Natural killer cell (primary cell): ENCODE results near the gene TMC6. TPM values are rescaled to one million over a fixed set of nuclear protein-coding genes. Genes with fewer than 3 reads are reported as not detected.
A peak's percentile ranks its signal among the peaks of the same experiment; 100 is the strongest.
"Not testable (repeated sequence)": the region's sequence is repeated elsewhere in the genome, so short reads cannot be mapped to it uniquely, and the experiment has no call there.

ENCODE experiments used
- ATAC-seq, 3 donors: fragments of 150-1000 bp in 2 of 3; fragments of 200-7000 bp in 1 of 3; cut with Tn5 transposase; 1 replicate in 1 of 3; 2 replicates in 2 of 3; pipeline ENCODE4 v1.10.0; 2021; ENCODE audit warnings: mild to moderate bottlenecking in 2 of 3, moderate library complexity in 2 of 3
- DNase-seq, 2 donors: peaks; one replicate each; pipeline versions ENCODE4 v3.0.0 to v3.0.0-alpha.2; 2013 to 2021; ENCODE audit warnings: mixed read lengths in 1 of 2
- H3K27ac ChIP-seq: one replicate; pipeline ENCODE4 v1.5.1; 2013; ENCODE audit warnings: mild to moderate bottlenecking, low read length
- H3K27me3 ChIP-seq: one replicate; pipeline ENCODE4 v1.6.1; 2013; ENCODE audit warnings: low read length; ENCODE audit not compliant: control insufficient read depth, insufficient read depth
- H3K36me3 ChIP-seq: one replicate; pipeline ENCODE4 v1.6.1; 2013; ENCODE audit warnings: low read length; ENCODE audit not compliant: control insufficient read depth, insufficient read depth
- H3K4me1 ChIP-seq: one replicate; pipeline ENCODE4 v1.6.1; 2013; ENCODE audit warnings: low read length; ENCODE audit not compliant: control insufficient read depth, insufficient read depth
- H3K4me3 ChIP-seq: one replicate; pipeline ENCODE4 v1.5.1; 2013; ENCODE audit warnings: low read length
- H3K9me3 ChIP-seq: one replicate; pipeline ENCODE4 v1.6.1; 2013; ENCODE audit warnings: low read length; ENCODE audit not compliant: control insufficient read depth, insufficient read depth
- H3K27ac Mint-ChIP-seq, 2 donors: one replicate each; pipeline ENCODE4 v1.8.0; 2022; ENCODE audit warnings: mild to moderate bottlenecking in 2 of 2, mixed read lengths in 2 of 2, moderate library complexity in 1 of 2
- H3K27me3 Mint-ChIP-seq, 2 donors: one replicate each; pipeline ENCODE4 v1.8.0; 2022; ENCODE audit warnings: low read depth in 2 of 2, mixed read lengths in 2 of 2
- H3K36me3 Mint-ChIP-seq: one replicate; pipeline ENCODE4 v1.8.0; 2022; ENCODE audit warnings: mixed read lengths
- H3K4me1 Mint-ChIP-seq, 2 donors: one replicate each; pipeline ENCODE4 v1.8.0; 2022; ENCODE audit warnings: mixed read lengths in 2 of 2
- H3K4me3 Mint-ChIP-seq: one replicate; pipeline ENCODE4 v1.8.0; 2022; ENCODE audit warnings: mild to moderate bottlenecking, moderate library complexity, mixed read lengths
- H3K9me3 Mint-ChIP-seq, 2 donors: one replicate each; pipeline ENCODE4 v1.8.0; 2022; ENCODE audit warnings: mixed read lengths in 2 of 2
- CTCF ChIP-seq: fragments of 200-600 bp; IDR thresholded peaks from one replicate; pipeline ENCODE4 v1.8.0; 2022; ENCODE audit warnings: antibody characterized with exemption
- WGBS: methylation state at CpG from one replicate; pipeline ENCODE4 v1.1.7; 2013; ENCODE audit warnings: missing lambda C conversion rate; ENCODE audit not compliant: insufficient coverage; 5-methylcytosine and 5-hydroxymethylcytosine counted together
- intact Hi-C: fragments of 100-400 bp; cut with micrococcal nuclease; formaldehyde crosslinking; loops from one replicate; pipeline ENCODE4 v1.14.2; 2022
- total RNA-seq, 4 donors: library from RNA; stranded (reverse); fragments of 120-200 nt in 1 of 4; gene quantifications; one replicate each; pipeline versions ENCODE4 v1.2.3 to v1.2.4, GENCODE V29; 2013 to 2022

Gene TMC6
- total RNA-seq, 3 donors from 2014 or later (not counting 1 experiment from before 2014, with no cell fraction given): 653 to 825 (median 687) TPM

- peaks cover 91% of the 10 kb centered on the region for H3K36me3 ChIP-seq
- no peak for TF ChIP-seq CTCF
- no peaks in the 10 kb centered on the region for H3K9me3 ChIP-seq
- no peak overlapping the region for H3K27ac Mint-ChIP-seq
- no peaks in the 10 kb centered on the region for H3K27me3 Mint-ChIP-seq
- no peak for DNase-seq
- no peak for ATAC-seq
- H3K4me3 Mint-ChIP-seq: no peak overlapping the region
- intact Hi-C loops: no loop called here
- peaks cover 70% of the 10 kb centered on the region for H3K4me1 ChIP-seq
- no peaks in the 10 kb centered on the region for H3K9me3 Mint-ChIP-seq
- WGBS: 97% methylated on average over 9 of the region's 9 CpGs
- peaks cover 6% of the 10 kb centered on the region for H3K36me3 Mint-ChIP-seq
- H3K4me1 Mint-ChIP-seq: peaks cover 37 to 56% of the 10 kb centered on the region in 2 donors
- H3K27me3 ChIP-seq: no peaks in the 10 kb centered on the region
- no peak overlapping the region for H3K4me3 ChIP-seq
- no peak overlapping the region for H3K27ac ChIP-seq
Measured at GRCh38 chr17:78116411-78116810, 12.1 kb downstream of the TMC6 start.

- H3K36me3 ChIP-seq: peaks cover 91% of the 10 kb centered on the region
- H3K27ac Mint-ChIP-seq, H3K9me3 Mint-ChIP-seq, H3K27ac ChIP-seq, H3K36me3 Mint-ChIP-seq, H3K9me3 ChIP-seq, ATAC-seq, H3K4me3 Mint-ChIP-seq, H3K27me3 Mint-ChIP-seq, H3K4me3 ChIP-seq, H3K27me3 ChIP-seq, intact Hi-C loops: not testable (repeated sequence)
- H3K4me1 ChIP-seq: peaks cover 64% of the 10 kb centered on the region
- peaks cover 35 to 56% of the 10 kb centered on the region in 2 donors for H3K4me1 Mint-ChIP-seq
- peak in 1 of 2 donors; percentile 23 for DNase-seq
- WGBS: 93% methylated on average over 14 of the region's 18 CpGs
Measured at GRCh38 chr17:78115803-78116202, 12.8 kb downstream of the TMC6 start.

DNA sequence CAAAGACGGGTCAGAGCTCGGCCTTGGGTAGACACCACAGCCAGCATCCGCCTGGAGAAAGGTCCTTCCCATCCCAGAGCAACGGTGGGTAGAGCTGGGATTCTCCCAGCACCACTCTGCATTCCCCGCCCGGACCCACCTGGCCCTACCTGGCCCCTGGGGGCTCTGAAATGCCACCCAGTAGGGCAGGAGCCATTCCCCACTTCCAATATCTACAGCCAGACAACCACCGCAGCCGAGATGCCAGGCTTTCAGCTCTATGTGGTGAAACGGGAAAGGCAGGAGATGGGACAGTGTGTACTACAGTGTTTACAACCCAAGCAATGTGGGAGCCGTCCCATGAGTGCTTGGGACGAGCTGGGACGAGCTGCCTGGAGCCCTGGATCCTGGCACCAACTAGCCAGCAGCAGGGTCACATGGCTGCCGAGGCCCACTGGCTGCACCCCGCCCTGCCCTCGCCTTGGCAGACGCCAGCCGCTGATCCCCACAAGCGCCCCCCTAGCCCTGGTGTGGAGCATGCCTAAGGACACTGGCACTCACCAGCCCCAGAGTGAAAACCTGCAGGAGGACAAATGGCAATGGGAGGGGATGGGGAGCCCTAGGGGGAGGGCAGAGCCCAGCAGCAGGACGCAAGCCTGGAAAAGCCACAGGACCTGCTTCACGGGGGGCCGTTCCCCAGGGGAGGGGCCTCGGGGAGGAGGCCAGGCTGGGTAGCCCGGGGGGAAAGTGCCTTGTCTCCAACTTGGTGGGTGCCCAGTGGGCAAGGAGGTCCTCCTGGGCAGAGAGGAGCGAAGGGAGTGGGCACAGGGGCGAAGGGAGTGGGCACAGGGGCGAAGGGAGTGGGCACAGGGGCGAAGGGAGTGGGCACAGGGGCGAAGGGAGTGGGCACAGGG is 13.5 kb downstream of the TMC6 start:
- Mint-ChIP-seq H3K27ac (peak overlapping the region; percentile 79 to 91), H3K9me3 (no peaks in the 10 kb centered on the region), H3K4me1 (peaks cover 39 to 53% of the 10 kb centered on the region in 2 donors), H3K27me3 (no peaks in the 10 kb centered on the region), H3K4me3 (no peak overlapping the region), H3K36me3 (peaks cover 6% of the 10 kb centered on the region)
- H3K4me3 ChIP-seq: no peak overlapping the region
- intact Hi-C loops: no loop called here
- no peaks in the 10 kb centered on the region for H3K27me3 ChIP-seq
- no peak for TF ChIP-seq CTCF
- ATAC-seq (no peak), DNase-seq (no peak)
- peaks cover 57% of the 10 kb centered on the region for H3K4me1 ChIP-seq
- no peaks in the 10 kb centered on the region for H3K9me3 ChIP-seq
- H3K36me3 ChIP-seq: peaks cover 92% of the 10 kb centered on the region
- 90% methylated on average over 23 of the region's 28 CpGs for WGBS
- peak overlapping the region; percentile 73 for H3K27ac ChIP-seq
